HG03342 (cell line): ENCODE data around the gene NUTM2F.
"Not testable (repeated sequence)": the region's sequence is repeated elsewhere in the genome, so short reads cannot be mapped to it uniquely, and the experiment has no call there.

Source experiments
- ATAC-seq: cut with Tn5 transposase; IDR thresholded peaks from one replicate; pipeline ENCODE4 v1.9.1; 2021; ENCODE audit warnings: mild to moderate bottlenecking, moderate library complexity; ENCODE audit not compliant: unreplicated experiment

Gene NUTM2F

DNA sequence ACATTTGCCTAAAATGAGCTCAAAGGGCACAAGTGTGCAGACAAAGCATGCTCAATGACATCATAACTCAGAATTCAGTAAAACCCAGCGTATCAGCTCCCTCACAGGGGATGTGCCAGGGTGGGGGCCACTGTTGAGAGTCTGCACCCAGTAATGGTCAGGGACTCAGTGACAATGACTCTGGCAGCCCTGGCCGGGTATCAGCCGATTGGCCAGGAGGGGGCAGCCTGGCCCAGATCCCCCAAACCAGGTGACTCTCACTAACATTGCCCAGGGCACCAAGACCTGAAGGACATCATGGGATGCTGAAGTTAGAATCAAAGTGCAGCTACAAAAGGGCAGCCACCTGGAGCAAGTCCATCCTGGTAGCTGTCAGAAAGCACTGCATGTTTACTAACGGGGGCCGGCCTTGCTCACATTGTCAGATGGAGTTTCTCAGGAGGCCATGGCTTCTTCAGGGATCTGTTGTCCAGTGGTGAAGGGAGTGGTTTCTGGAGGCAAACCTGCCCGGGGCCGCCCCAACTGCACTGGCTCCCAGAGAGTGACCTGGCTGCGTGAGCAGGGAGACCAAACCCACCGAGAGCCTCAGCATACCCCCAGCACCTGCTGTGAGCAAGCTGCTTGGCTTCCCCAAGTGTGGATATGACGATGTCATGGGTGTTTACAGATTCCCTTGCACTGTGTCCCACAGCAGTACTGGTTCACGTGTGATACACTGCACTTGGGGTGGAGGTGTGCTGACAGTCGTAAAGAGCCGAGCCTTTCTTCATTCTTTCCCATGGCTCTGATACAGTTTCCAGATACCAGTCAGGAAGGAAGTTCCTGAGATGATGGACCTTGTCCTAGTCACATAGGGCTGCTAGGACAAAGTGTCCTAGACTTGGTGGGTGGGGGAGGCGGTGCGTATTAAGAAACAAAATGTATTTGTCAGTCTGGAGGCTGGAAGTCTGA lies 13.1 kb downstream of the NUTM2F start:
- not testable (repeated sequence) for ATAC-seq

GRCh38 chr9:94303321-94303720 lies 25.1 kb downstream of the NUTM2F start:
- no peak for ATAC-seq

DNA sequence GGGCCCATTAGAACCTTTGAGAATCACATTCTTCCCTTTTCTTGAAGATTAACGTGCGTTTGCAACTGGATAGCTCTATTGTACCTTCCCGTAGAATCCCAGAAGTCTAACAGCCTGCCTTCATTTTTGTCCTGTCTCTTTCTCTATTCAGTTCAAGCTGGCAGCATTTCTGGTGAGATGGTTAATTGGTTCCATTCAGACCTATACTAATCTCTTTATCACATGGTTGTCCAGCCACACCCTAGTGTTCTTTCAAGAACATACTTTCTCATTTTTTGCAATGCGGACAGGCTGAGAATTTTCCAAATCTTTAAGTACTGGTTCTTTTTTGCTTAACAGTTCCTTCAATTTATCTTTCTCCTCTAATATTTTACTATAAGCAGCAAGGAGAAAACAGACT lies 26.0 kb downstream of the NUTM2F start:
- no peak for ATAC-seq

GRCh38 chr9:94301583-94301982 lies 26.9 kb downstream of the NUTM2F start:
- no peak for ATAC-seq

GRCh38 chr9:94300470-94301301 lies 27.8 kb downstream of the NUTM2F start:
- no peak for ATAC-seq

DNA sequence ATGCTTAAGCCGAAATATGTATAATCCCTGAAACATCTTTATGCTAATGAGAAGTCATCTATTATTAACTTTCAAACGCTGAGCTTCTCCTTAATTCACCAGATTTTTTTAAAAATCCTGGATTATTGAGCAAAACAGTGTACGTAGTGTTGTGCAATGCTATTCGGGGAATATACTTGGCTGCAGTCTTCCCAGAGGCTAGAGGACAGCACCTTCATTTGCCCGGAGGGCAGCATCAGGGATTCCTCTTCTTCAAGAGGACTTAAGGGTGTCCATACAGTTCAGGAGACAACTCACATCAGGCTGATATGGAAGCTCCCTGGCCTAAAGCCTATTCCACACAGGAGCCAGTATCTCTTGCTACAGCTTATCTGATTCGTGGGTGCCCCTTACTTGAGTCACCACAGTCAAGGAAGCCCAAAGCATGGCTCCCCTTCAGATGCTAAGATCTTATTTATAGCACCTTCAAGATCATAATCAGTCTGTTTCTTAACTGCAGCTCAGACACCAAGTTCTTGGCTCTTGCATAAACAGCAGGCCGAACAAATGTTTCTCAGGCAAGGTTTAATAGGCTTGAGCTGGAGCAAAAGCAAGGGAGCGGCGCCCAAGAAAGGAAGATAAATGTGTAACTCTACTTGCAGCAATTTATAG lies 29.4 kb downstream of the NUTM2F start:
- no peak for ATAC-seq

GRCh38 chr9:94289691-94290090 lies 38.8 kb downstream of the NUTM2F start:
- no peak for ATAC-seq

GRCh38 chr9:94287877-94288513 lies 40.4 kb downstream of the NUTM2F start:
- no peak for ATAC-seq

DNA sequence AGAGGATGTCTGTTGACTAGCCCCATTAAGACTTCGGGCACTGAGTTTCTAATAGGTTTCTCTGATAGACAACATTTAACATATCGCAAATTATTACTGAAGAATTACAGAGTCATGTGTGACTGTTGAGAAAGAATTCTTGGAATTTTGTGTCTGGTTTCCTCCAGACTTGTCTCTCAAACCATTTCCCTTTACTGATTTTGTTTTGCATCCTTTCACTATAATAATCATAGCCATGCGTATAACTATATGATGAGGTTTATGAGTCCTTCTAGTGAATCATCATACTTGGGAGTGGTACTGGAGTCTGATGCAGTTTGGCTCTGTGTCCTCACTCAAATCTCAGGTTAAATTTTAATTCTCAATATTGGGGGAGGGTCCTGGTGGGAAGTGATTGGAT lies 42.3 kb downstream of the NUTM2F start:
- ATAC-seq, result no peak

GRCh38 chr9:94281101-94281500 lies 47.3 kb downstream of the NUTM2F start:
- ATAC-seq, result no peak

- ATAC-seq, result no peak
Measured at GRCh38 chr9:94280409-94280989, 47.9 kb downstream of the NUTM2F start.

DNA sequence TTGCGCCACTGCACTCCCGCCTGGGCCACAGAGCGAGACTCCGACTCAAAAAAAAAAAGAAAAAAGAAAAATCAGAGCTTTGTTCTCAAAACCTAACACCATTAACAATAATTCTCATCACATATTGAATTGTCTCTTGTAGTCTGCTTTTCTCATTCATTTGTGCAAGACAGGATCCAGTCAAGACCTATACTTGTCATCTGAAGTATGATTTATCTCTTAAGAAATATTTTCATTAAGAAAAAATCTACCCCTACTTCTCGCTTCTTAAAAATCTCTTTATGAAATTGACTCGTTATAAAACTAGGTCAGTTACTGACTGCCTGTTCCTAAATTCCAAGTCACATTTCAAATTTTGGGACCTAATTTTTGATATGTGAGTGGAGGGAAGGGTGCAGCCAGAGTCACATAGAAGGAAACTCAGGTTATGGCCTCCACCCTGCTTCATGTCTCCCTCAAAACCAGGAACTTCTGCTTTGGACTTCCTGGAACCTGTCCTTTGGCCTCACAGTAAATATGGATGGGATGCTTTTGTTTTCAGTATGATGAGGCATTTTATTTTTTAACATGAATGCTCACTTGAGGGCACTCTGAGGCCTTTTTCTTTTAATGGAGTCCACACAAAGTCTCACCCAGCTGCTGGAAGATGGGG lies 50.4 kb downstream of the NUTM2F start:
- no peak for ATAC-seq

- ATAC-seq, result not testable (repeated sequence)
Measured at GRCh38 chr9:94277029-94277428, 51.4 kb downstream of the NUTM2F start.

DNA sequence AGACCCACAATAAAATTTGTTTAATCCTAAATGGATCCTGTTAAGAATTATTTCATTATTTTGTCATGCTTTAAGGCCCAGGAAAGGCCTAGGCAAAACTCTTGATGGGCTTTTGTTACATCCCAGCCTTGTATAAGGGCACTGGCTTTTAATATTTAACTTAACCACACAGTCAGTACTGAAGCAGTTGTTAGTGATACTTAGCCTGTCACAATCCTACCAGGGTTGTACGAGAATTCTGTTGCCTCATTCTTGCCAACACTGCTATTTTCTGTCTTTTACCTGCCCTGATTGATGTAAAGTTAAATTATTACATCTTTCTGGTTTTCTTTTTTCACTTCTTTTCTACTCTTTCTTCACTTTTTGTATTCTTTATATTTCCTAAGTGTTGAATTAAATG lies 58.4 kb downstream of the NUTM2F start:
- ATAC-seq, result no peak

- ATAC-seq, result no peak
Measured at GRCh38 chr9:94269264-94269663, 59.2 kb downstream of the NUTM2F start.
